Measurements from ENCODE around the gene C20orf204. TPM values are rescaled to one million over a fixed set of nuclear protein-coding genes. Genes with fewer than 3 reads are reported as not detected.

Gene C20orf204
- total and polyA plus RNA-seq, 9 of the 15 experiments (the other 6 are each of a cell fraction or from before 2014, with no cell fraction given): 0.11 to 1.1 (median 0.36) TPM; not detected in 2

DNA sequence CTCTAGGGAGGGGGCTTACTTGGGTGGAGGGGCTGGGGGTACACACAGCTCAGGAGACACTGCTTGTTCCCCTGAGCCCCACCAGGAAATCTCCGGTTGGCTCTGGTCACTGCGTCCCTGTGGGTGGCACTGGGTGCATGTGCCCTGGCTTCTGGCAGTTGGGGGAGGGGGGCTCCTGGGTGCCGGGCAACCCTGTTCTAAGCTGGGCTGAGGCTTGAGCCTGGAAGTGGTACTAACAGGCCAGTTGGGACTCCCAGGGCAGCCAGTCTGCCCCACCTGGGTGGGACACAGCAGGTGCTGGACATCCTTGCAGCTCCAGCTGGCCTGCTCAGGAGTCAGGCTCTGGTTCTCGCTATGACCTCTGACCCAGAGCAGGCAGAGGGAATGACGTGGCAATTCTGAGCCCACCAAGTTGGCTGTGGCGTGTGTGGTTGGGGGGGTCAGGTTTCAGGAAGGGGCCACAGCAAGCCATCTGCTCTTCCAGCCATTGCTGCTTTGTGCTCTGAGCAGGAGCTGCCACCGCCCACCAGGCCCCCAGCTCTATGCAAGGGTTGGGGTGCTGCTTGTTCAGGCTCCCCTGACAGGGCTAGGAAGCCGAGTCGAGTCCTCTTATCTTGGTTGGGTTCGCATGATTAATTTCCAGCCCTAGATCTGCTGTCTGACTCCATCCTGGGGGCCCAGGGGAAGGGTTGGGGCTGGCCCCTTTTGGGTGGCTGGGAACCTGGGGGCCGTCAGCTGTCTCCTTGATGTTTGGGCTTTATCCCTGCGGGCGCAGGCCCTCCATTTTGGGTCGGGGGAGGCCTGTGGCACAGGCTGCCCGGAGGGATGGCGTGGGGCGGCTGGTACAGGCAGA is 590 bp downstream of the C20orf204 start:
- Histone ChIP-seq H3K9me1 (ENCODE audit: control insufficient read depth, insufficient read depth, low read length) (peaks cover 3% of the 10 kb centered on the region), H2AFZ (ENCODE audit: low read depth, low read length) (0 out of 2 replicates have a peak overlapping the region, but pooled peaks have one; percentile 25), H3K4me1 (replicated peaks in 1 of 2; ENCODE audit: control insufficient read depth in 2 of 2, insufficient read depth in 2 of 2, low read length in 2 of 2) (peaks cover 25 to 77% of the 10 kb centered on the region in 2 experiments), H3K36me3 (ENCODE audit: control insufficient read depth, insufficient read depth, low read length) (peaks cover 35% of the 10 kb centered on the region; the same call in 2 of the 3 replicates), H3K4me3 (no peak overlapping the region), H3K27ac (ENCODE audit: extremely low read depth, low read depth, low read length) (peak overlapping the region; percentile 64), H3K27me3 (ENCODE audit: control insufficient read depth in 2 of 2, insufficient read depth in 2 of 2, low read length in 2 of 2) (no peaks in the 10 kb centered on the region), H3K4me2 (ENCODE audit: insufficient read depth, low read length) (peak overlapping the region; percentile 44; the same call in 1 of the 2 replicates), H3K9ac (ENCODE audit: insufficient read depth in 1 of 2, low read depth in 2 of 2, low read length in 2 of 2) (peak overlapping the region; percentile 14 to 87), H4K20me1 (replicated peaks; ENCODE audit: control insufficient read depth, insufficient read depth, low read length) (no peaks in the 10 kb centered on the region), H3K9me3 (replicated peaks; ENCODE audit: control insufficient read depth, insufficient read depth, low read depth, low read length) (no peaks in the 10 kb centered on the region), H3K79me2 (ENCODE audit: control insufficient read depth, insufficient read depth, low read length) (no peaks in the 10 kb centered on the region)
- peak; percentile 89 for FAIRE-seq
- in situ Hi-C loops (cut with MboI) (no loop called here), intact Hi-C loops (cut with micrococcal nuclease) (loop anchor here (5.0 kb wide), 2 partner anchors 86 to 499 kb away; partner anchors contain the start of gene PTK6)
- POLR2A ChIA-PET: interaction anchor here (0.7 to 1.0 kb wide), 4 partner anchors 14 to 505 kb away, joined by 3 read pairs; partner anchors contain the start of gene RTEL1
- 42% methylated on average over 17 of the region's 17 CpGs for WGBS (ENCODE audit: insufficient coverage, low coverage, missing lambda C conversion rate)
- no TSS peak for BruUV-seq (replicated peaks)
- CTCF ChIA-PET (ENCODE audit: low intra/inter-chr PET ratio): interaction anchor here (0.5 to 0.6 kb wide), 2 partner anchors 500 to 595 kb away, joined by 3 read pairs; no protein-coding TSS in a partner anchor
- DNase-seq (ENCODE audit: extremely low read depth in 1 of 4, low spot score in 3 of 4): peak; percentile 55 to 78 (median 64)
- ATAC-seq: 0 out of 3 replicates have a peak, but pooled peaks have one; percentile 2
- TF ChIP-seq, protein P1, sequence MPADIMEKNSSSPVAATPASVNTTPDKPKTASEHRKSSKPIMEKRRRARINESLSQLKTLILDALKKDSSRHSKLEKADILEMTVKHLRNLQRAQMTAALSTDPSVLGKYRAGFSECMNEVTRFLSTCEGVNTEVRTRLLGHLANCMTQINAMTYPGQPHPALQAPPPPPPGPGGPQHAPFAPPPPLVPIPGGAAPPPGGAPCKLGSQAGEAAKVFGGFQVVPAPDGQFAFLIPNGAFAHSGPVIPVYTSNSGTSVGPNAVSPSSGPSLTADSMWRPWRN (IDR thresholded peaks at IDR 0.05; ENCODE audit: low read depth): no peak
- TF ChIP-seq MIER1 (IDR thresholded peaks at IDR 0.05; ENCODE audit: low read depth) (no peak), COPS2 (conservative IDR thresholded peaks at IDR 0.05) (no peak), SMAD3 (CRISPR knock-in tag; conservative IDR thresholded peaks at IDR 0.05) (no peak), ILK (tag; IDR thresholded peaks at IDR 0.05; ENCODE audit: borderline replicate concordance, low read depth) (no peak), NR2C2 (CRISPR knock-in tag; IDR thresholded peaks at IDR 0.05) (peak; percentile 89), NR2C2 (tag; IDR thresholded peaks at IDR 0.05) (peak; percentile 71; the same call in 1 of the 2 replicates), CBFA2T3 (IDR thresholded peaks at IDR 0.05) (peak; percentile 29; the same call in 1 of the 2 replicates), PHF8 (IDR thresholded peaks at IDR 0.05; ENCODE audit: borderline replicate concordance, low read length) (no peak), POLR2G (IDR thresholded peaks at IDR 0.05; ENCODE audit: low read depth, low read length) (0 out of 2 replicates have a peak, but pooled peaks have one; percentile 45), CREB1 (IDR thresholded peaks at IDR 0.05) (0 out of 2 replicates have a peak, but pooled peaks have one; percentile 36), CREB1 (CRISPR knock-in tag; IDR thresholded peaks at IDR 0.05) (no peak), RBM22 (IDR thresholded peaks at IDR 0.05; ENCODE audit: low read depth, low read length, poor library complexity, severe bottlenecking) (peak; percentile 37), ZNF444 (CRISPR knock-in tag; IDR thresholded peaks at IDR 0.05) (no peak), ZC3H4 (CRISPR knock-in tag; IDR thresholded peaks at IDR 0.05; ENCODE audit: borderline replicate concordance) (no peak), MECOM (CRISPR knock-in tag; IDR thresholded peaks at IDR 0.05) (no peak)
- TF ChIP-seq, protein P2, sequence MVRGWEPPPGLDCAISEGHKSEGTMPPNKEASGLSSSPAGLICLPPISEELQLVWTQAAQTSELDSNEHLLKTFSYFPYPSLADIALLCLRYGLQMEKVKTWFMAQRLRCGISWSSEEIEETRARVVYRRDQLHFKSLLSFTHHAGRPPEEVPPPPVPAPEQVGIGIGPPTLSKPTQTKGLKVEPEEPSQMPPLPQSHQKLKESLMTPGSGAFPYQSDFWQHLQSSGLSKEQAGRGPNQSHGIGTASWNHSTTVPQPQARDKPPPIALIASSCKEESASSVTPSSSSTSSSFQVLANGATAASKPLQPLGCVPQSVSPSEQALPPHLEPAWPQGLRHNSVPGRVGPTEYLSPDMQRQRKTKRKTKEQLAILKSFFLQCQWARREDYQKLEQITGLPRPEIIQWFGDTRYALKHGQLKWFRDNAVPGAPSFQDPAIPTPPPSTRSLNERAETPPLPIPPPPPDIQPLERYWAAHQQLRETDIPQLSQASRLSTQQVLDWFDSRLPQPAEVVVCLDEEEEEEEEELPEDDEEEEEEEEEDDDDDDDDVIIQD (CRISPR knock-in tag; IDR thresholded peaks at IDR 0.05): no peak
- TF ChIP-seq, protein P3, sequence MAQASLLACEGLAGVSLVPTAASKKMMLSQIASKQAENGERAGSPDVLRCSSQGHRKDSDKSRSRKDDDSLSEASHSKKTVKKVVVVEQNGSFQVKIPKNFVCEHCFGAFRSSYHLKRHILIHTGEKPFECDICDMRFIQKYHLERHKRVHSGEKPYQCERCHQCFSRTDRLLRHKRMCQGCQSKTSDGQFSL (CRISPR knock-in tag; IDR thresholded peaks at IDR 0.05): 0 out of 2 replicates have a peak, but pooled peaks have one; percentile 54
- TF ChIP-seq, protein P3 (tag; IDR thresholded peaks at IDR 0.05): no peak
